Activated CD4-positive, alpha-beta T cell treated with anti-CD3 and anti-CD28 coated beads, Interleukin-10, Interleukin-2, amounts not matched to agents 100 ng/mL and 50 ng/mL, durations not matched to agents 16 hours and 8 hours (primary cell): ENCODE measurements around the gene PI4KA.
"Not testable (repeated sequence)": the region's sequence is repeated elsewhere in the genome, so short reads cannot be mapped to it uniquely, and the experiment has no call there.

ENCODE experiments used
- DNase-seq: peaks from one replicate; pipeline ENCODE4 v3.0.0-alpha.2; 2020

Gene PI4KA

DNA sequence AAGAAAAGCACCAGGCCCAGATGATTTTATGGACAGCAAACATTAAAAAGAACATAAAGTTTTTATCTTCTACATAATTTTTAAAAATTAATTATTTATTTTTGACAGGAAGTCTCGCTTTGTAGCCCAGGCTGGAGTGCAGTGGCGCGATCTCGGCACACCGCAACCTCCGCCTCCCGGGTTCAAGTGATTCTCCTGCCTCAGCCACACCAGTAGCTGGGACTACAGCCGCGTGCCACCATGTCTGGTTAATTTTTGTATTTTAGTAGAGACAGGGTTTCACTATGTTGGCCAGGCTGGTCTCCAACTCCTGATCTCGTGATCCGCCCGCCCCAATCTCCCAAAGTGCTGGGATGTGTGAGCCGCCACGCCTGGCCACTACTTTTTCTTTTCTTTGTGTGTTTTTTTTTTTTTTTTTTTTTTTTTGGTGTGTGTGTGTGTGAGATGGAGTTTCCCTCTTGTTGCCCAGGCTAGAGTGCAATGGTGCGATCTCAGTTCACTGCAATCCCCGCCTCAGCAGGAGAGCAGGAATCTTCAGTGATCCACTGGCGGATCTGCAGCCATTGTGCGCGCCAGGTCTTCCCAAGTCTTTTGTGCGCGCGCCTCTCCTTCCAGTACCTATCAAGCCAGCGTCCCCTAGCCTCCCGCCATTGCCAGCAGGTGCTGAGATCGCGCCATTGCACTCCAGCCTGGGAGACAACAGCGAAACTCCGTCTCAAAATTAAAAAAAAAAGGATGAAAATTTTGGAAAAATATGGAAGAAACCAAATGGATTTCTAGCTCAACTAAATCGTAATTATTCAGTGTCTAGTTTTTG lies 171.0 kb downstream of the PI4KA start:
- DNase-seq = not testable (repeated sequence)

DNA sequence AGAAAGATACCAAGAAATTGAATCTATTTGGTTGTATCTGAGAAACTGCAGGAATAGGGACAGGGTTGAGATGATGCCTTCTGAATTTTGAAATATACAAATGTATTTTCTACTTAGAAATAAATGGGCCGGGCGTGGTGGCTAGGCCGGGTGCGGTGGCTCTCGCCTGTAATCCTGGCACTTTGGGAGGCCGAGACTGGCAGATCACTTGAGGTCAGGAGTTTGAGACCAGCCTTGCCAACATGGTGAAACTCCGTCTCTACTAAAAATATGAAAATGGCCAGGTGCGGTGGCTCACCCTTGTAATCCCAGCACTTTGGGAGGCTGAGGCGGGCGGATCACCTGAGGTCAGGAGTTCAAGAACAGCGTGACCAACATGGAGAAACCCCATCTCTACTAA lies 172.8 kb downstream of the PI4KA start:
- not testable (repeated sequence) for DNase-seq

GRCh38 chr22:20678792-20679435 lies 179.7 kb downstream of the PI4KA start:
- not testable (repeated sequence) for DNase-seq

- no peak for DNase-seq
Measured at GRCh38 chr22:20677684-20678242, 180.8 kb downstream of the PI4KA start.

- DNase-seq = not testable (repeated sequence)
Measured at GRCh38 chr22:20675613-20676012, 183.0 kb downstream of the PI4KA start.

DNA sequence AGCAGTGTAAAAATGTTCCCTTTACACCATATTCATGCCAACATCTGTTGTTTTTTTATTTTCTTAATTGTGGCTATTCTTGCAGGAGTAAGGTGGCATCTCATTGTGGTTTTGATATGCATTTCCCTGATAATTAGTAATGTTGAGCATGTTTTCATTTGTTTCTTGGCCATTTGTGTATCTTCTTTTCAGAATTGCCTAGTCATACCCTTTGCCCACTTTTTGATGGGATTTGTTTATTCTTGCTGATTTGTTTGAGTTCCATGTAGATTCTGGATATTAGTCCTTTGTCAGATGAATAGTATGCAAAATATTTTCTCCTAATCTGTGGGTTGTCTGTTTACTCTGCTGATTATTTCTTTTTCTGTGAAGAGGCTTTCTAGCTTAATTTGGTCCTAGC lies 183.6 kb downstream of the PI4KA start:
- no peak for DNase-seq

DNA sequence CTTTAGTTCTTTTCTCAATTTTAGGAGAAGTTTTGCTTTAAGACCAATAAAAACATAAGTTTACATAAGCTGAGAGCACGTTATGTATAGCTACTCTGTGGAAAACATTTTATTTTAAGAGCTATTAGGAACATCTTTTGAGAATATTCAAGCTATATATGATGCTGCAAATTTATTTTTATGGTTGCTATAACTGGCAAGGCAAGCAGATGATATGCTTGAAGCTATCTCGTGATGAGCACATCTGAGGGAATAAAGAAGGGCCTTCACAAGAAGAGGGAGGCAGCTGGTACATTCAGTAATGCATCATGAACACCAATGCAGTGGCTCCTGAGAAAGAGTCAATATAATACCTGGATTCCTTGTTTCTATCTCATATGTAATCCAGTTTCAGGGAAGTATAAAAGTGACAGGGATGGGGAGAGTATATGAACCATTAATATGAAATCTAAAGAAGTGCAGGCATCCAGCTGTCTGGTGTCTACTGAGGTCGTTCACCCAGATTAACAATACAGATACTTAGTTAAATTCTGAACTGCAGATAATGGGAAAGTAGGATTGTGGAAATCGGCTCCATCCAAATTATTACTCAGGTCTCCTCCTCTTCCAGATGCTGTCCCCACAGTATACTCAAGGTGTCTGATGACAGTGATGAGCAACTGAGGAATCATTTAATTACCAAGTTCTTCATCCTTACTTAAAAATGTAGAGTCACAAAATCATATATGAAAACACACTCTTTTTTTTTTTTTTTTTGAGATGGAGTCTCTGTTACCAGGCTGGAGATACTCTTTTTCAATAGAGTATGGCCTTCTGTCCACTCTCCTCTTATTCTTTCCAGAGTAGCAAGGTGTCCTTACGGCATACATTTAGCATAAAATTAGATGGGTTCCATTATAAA lies 185.1 kb downstream of the PI4KA start:
- no peak for DNase-seq

- no peak for DNase-seq
Measured at GRCh38 chr22:20672732-20673131, 185.9 kb downstream of the PI4KA start.

GRCh38 chr22:20672082-20672424 lies 186.6 kb downstream of the PI4KA start:
- no peak for DNase-seq

- no peak for DNase-seq
Measured at GRCh38 chr22:20671409-20672081, 187.1 kb downstream of the PI4KA start.

GRCh38 chr22:20670457-20671261 lies 188.0 kb downstream of the PI4KA start:
- DNase-seq = not testable (repeated sequence)

DNA sequence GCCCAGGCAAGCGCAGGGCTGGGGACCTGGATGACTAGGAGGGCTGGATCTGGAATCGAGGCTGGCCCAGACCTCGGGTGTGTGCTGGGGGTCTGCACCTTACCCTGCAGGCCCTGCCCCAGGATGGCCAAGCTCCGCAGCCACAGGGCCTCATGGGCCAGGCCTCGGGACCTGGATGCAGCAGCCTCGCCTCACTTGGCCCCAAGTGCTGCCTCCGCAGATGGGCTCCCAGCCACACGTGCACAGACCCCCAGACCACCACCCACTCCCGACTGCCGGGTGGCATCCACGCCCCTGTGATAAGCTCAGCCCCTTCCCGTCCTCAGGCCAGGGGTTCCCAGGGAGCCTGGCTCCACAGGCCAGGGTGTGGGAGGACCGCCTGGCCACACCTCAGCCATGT lies 188.7 kb downstream of the PI4KA start:
- DNase-seq = not testable (repeated sequence)

- DNase-seq = not testable (repeated sequence)
Measured at GRCh38 chr22:20669471-20669870, 189.1 kb downstream of the PI4KA start.

DNA sequence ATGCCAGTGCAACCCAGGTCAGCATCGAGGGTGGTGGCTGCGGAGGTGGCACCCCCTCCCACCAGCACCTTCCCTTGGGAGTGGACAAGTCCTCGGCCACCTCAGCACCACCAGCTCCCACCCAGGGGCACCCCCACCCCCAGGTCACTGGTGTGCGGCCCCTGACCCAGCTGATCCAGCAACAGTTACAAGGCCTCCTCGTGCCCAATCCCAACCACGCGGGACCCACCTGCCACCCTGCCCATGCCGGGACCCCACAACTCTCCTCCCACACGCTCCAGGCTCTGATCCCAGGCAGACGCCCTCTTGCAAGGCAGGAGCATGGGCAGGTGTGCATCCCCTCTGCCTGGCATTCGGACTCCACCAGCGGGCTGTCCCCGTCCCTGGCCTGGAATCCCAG lies 189.8 kb downstream of the PI4KA start:
- not testable (repeated sequence) for DNase-seq

DNA sequence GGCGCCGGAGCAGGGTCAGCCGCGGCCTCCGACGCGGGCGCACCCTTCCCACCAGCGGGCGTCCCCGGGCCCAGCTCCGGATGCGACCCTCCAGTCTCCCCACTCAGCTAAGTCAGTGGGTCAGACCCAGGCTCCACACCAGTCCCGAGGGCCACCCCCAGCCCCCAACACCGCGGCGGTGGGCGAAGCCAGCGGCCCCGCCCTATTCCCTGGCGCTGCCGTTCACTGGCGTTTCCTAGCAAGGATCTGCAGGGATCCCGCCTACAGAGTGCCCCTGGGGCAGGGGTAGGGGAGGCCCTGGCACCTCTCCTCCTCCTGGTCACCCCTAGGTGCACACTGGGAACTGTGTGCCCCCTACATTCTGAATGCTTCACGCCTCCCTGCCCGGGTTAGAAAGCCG lies 190.4 kb downstream of the PI4KA start:
- DNase-seq = not testable (repeated sequence)

DNA sequence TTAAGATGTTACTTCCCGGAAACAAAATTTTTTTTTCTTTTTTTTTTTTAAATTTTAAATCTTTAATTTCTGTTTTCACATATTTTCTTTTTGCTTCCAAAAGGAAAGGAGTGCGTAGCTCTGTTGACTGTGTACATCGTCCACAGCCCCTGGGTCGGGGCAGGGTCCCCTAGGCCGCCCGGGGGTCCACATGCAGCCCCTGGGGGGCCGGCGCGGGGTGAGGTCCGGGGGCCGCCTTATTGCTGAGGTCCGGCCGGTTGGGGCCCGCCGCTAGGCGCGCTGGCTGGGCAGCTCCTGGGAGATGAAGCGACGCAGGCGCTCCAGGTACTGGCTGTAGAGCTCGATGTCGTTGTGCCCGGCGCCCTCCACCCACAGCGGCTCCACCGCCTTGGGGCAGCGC lies 191.1 kb downstream of the PI4KA start:
- not testable (repeated sequence) for DNase-seq

DNA sequence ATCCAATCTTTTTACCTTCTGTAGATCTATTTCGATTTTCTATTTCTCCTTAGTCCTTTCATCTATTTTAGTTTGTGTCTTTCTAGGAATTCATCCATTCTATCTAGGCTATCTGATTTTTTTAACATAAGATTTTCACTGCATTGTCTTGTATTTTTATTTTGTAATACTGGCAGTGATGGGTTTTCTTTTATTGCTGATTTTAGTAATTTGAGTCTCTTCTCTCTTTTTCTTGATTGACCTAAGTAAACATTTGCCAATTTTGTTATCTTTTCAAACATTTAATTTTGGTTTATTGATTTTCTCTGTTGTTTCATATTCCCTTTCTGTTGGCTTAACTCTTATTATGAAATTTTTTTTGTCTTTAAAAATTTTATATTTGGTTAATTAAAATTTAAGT lies 192.1 kb downstream of the PI4KA start:
- DNase-seq = no peak

GRCh38 chr22:20664594-20664959 lies 194.0 kb downstream of the PI4KA start:
- no peak for DNase-seq

DNA sequence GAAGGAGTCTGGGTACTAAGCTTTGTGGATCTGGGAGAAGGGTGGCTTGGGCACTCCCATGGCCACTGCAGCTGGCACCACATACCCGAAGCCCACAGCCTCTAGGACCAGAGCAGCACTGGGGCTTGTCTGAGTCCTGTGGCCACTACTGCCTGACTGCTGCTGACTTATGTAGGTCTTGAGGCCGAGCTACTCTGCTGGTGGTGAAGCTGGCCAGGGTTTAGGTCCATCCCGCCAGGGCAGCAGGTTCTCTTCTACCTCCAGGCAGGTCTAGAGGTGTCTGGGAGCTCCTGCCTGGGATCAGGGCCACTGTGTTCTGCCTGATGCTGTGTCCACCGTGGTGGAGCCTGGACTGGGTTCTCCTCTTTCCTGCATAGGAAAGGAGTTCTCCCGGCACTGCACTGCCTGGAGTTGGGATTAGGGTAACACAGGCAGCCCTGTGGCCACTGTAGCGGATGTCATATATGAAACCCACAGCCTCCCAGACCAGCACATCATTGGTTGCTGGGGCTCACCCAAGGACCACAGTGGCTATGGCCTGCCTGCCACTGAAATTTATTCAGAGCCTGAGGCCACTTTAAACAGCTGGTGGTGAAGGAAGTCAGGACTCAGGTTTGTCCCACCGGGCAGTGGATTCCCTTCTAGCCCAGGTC lies 194.5 kb downstream of the PI4KA start:
- DNase-seq = no peak

- DNase-seq = no peak
Measured at GRCh38 chr22:20663137-20663828, 195.3 kb downstream of the PI4KA start.
